ENCODE results near the gene GALNT9. TPM values are rescaled to one million over a fixed set of nuclear protein-coding genes. Genes with fewer than 3 reads are reported as not detected.

Gene GALNT9
- total RNA-seq, 1 donor from 2014 or later: 1.6 TPM

GRCh38 chr12:132275631-132276030 is 53.8 kb downstream of the GALNT9 start:
- Mint-ChIP-seq H3K27me3 (peaks cover 35% of the 10 kb centered on the region), H3K9me3 (no peaks in the 10 kb centered on the region), H3K36me3 (no peaks in the 10 kb centered on the region), H3K27ac (no peak overlapping the region), H3K4me3 (no peak overlapping the region), H3K4me1 (ENCODE audit: unreplicated experiment) (peaks cover 16% of the 10 kb centered on the region)
- DNase-seq (ENCODE audit: extremely low spot score, unreplicated experiment): no peak
- no peak for TF ChIP-seq CTCF (conservative IDR thresholded peaks at IDR 0.05)

GRCh38 chr12:132275110-132275531 is 54.3 kb downstream of the GALNT9 start:
- TF ChIP-seq CTCF (conservative IDR thresholded peaks at IDR 0.05): no peak
- DNase-seq (ENCODE audit: extremely low spot score, unreplicated experiment): no peak
- Mint-ChIP-seq H3K27ac (no peak overlapping the region), H3K4me3 (no peak overlapping the region), H3K27me3 (peaks cover 39% of the 10 kb centered on the region), H3K36me3 (no peaks in the 10 kb centered on the region), H3K9me3 (no peaks in the 10 kb centered on the region), H3K4me1 (ENCODE audit: unreplicated experiment) (peaks cover 15% of the 10 kb centered on the region)

GRCh38 chr12:132273992-132274334 is 55.4 kb downstream of the GALNT9 start:
- Mint-ChIP-seq H3K9me3 (no peaks in the 10 kb centered on the region), H3K27me3 (peaks cover 39% of the 10 kb centered on the region), H3K4me3 (no peak overlapping the region), H3K36me3 (no peaks in the 10 kb centered on the region), H3K4me1 (ENCODE audit: unreplicated experiment) (peaks cover 11% of the 10 kb centered on the region), H3K27ac (no peak overlapping the region)
- TF ChIP-seq CTCF (conservative IDR thresholded peaks at IDR 0.05): no peak
- DNase-seq (ENCODE audit: extremely low spot score, unreplicated experiment): no peak

GRCh38 chr12:132272711-132273110 is 56.7 kb downstream of the GALNT9 start:
- Mint-ChIP-seq H3K27ac (no peak overlapping the region), H3K27me3 (peaks cover 39% of the 10 kb centered on the region)

GRCh38 chr12:132271755-132272092 is 57.7 kb downstream of the GALNT9 start:
- H3K4me1 Mint-ChIP-seq (ENCODE audit: unreplicated experiment): peaks cover 11% of the 10 kb centered on the region
- no peak overlapping the region for H3K4me3 Mint-ChIP-seq
- no peak for DNase-seq (ENCODE audit: extremely low spot score, unreplicated experiment)
- no peak overlapping the region for H3K27ac Mint-ChIP-seq
- peaks cover 37% of the 10 kb centered on the region for H3K27me3 Mint-ChIP-seq
- TF ChIP-seq CTCF (conservative IDR thresholded peaks at IDR 0.05): no peak
- H3K36me3 Mint-ChIP-seq: no peaks in the 10 kb centered on the region
- no peaks in the 10 kb centered on the region for H3K9me3 Mint-ChIP-seq

More at GRCh38 chr12:132272711-132273110, 56.7 kb downstream of the GALNT9 start:
- no peak for DNase-seq (ENCODE audit: extremely low spot score, unreplicated experiment)
- no peak overlapping the region for H3K4me3 Mint-ChIP-seq
- no peak for TF ChIP-seq CTCF (conservative IDR thresholded peaks at IDR 0.05)
- H3K36me3 Mint-ChIP-seq: no peaks in the 10 kb centered on the region
- H3K4me1 Mint-ChIP-seq (ENCODE audit: unreplicated experiment): peaks cover 11% of the 10 kb centered on the region
- no peaks in the 10 kb centered on the region for H3K9me3 Mint-ChIP-seq
